Stimulated activated CD8-positive, alpha-beta memory T cell treated with anti-CD3 and anti-CD28 coated beads, Interleukin-15, amount 100 ng/mL, for 4 hours (primary cell): ENCODE results near the gene KLK7.

ENCODE experiments used
- DNase-seq, 2 donors: peaks; one replicate each; pipeline ENCODE4 v3.0.0-alpha.2; 2020; ENCODE audit warnings: low read depth in 2 of 2

The KLK7 gene

GRCh38 chr19:50933640-50934039, 50.1 kb downstream of the KLK7 start:
- no peak for DNase-seq

GRCh38 chr19:50932690-50933083, 51.0 kb downstream of the KLK7 start:
- no peak for DNase-seq

- no peak for DNase-seq
These were observed 51.6 kb downstream of the KLK7 start for GRCh38 chr19:50932018-50932689.

- DNase-seq, result no peak
These were observed 52.7 kb downstream of the KLK7 start for GRCh38 chr19:50931023-50931422.

- no peak for DNase-seq
These were observed 54.9 kb downstream of the KLK7 start for GRCh38 chr19:50928831-50929230.
